SW480 (cell line): ENCODE data around the gene C11orf68.

ENCODE experiments used
- DNase-seq: peaks from one replicate; pipeline ENCODE4 v3.0.0-alpha.2; 2016; ENCODE audit warnings: low spot score

The C11orf68 gene

DNA sequence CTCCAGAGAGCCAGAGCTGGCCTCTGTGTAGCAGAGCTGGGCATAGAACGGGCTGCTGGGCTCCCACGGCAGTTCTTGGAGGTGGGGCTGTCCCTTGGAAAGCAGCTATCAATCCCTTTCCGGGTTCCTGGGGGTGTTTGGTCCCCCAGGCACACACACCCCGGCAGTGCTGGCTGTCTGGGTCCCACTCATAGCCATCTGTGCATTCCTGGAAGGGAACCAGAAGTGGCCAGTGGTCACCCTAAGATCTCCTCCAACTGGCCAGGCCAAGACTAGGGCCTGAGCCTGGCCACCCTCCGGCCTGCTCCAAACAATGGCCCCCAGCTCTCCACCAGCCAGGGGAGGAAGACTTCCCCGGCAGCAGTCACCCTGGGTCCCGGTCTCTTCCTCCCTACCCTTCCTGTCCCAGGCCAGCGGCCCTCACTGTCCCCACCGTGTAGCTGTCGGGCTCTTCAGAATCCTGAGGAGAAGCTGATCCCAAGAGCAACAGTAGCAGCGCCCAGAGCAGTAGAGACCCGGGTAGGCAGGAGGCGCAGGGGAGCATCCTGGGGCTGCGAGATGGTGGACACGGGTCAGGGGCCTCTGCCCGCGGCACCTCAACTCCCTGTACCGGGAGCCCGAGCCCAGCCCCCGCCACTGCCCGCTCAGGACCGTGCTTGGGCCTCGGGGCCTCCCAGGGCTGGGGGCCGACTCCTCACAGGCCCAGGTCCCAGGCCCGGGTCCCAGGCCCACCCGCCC lies 46.9 kb downstream of the C11orf68 start:
- DNase-seq = no peak

DNA sequence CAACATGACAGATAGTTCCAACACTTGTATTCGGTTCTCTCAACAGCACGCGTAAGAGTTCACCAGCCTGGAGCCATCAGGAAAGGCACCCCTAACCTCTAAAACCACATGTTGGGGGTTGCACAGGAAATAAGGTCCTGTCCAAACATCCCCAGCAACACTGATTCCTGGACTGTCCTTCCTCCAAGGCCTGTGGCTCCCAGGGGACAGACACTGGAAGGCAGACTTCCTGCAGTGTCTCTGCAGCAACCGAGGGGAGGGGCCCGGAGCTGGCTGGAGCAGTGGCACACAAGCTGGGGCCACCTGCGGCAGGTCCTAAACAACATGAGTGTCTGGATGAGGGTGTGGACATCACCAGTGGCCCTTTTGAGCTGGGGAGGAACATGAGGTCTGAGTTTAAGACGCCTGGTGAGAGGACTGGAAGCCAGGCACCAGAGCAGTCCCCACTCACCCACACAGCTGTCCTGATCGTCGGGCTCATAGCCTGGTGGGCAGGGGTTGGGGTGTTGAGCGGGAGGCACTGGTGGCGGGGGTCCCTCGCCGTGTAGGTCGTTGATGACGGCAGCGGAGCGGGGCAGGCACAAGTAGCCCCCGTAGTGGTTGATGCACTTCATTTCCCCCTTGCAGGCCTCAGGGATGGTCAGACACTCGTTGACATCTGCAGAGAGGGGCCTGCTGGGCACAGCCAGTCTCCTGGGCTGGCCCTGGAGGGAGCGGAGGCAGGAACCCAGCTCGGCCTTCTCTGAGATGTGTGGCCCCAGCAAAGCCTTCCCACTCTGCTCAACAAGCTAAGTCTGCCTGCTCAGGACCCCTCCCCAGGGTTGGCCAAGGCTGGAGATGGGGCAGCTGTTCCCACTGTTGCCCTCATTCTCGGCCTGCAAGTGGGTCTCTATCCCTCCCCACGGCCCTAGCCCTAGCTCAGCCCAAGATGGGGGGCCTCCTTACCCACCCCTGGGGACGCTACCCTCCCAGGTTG lies 47.9 kb downstream of the C11orf68 start:
- no peak for DNase-seq

DNA sequence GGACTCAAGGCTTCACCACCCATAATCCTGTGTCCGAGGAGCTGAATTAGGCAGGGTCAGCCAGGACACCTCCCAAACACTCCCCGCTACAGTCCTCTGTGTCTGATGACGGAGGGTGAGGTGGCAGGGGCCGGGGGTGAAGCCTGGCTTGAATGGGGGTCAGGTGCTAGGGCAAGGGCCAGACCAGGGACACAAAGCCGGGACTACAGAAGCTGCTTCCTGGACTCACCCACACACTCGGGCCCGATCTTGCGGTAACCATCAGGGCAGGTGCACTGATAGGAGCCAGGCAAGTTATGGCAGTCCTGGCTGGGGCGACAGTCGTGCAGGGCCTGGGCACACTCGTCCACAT lies 48.6 kb downstream of the C11orf68 start:
- no peak for DNase-seq

DNA sequence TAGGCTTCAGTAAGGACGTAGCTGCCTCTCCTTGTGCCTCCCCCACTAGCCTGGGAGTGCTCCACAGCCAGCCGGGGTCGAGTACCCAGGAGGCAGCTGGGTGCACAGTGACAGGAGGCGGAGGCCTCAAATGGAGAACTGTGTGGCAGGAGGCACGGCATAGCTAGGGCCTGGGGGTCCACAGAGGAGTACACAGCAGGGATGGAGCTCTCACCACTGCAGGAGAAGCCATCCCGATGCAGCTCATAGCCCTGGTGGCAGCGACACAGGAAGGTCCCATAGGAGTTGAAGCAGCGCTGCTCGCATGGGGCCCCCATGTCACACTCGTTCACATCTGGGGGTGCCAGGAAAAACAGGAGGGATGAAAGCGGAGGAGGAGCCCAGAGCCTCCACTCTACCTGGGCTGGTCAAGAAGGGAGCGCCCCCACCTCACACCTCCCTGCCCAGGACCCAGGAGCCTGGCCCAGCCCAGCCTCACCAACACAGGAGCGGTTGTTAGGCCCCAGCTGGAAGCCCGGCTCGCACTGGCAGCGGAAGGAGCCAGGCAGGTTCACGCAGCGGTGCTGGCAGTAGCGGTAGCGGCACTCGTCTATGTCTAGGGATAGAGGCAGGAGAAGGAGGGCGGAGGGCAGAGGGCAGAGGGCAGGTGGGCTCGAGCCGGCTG lies 49.1 kb downstream of the C11orf68 start:
- DNase-seq = no peak

DNA sequence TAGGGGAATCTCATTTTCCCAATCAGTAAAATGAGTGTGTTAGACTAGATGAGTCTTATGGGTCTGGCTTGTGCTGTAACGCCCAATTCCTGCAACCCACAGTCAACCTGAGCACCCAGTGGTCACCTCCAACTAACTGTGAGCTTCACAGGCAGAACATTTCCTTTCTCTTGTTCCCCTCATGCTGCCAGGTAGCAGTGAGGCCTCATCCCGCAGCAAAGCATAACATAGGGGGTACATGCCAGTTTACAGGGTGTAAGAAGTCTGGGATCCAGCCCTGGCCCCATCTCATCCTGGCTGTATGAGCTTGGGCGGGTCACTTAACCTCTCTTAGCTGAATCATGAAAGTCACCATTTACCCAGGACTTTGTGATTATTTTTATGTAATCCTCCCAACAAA lies 50.0 kb downstream of the C11orf68 start:
- DNase-seq = no peak

DNA sequence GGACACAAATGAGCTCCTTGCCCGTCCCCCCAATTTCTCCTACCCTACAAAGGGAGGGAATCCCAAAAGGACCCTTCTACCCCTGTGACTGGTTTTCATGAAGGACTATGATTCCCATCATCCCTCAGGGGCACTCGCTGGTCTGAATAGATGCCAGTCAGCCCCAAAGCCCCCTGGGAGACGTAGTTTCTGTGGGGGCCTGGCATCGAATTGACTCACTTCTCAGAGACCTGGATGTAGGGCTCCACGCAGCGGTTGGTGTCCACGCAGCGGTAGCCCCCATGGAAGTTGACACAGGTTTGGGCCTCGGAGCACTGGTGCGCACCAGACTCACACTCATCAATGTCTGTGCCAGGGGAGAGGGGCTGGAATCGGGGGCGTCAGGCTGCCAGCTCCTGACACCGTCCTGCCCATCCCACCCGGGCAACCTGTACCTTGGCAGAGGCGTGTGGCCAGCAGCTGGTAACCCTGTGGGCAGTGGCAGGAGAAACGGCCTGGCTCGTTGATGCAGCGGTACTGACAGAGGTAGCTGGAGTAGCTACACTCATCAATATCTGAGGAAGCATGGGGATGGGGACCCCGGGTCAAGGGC lies 50.7 kb downstream of the C11orf68 start:
- DNase-seq = no peak

DNA sequence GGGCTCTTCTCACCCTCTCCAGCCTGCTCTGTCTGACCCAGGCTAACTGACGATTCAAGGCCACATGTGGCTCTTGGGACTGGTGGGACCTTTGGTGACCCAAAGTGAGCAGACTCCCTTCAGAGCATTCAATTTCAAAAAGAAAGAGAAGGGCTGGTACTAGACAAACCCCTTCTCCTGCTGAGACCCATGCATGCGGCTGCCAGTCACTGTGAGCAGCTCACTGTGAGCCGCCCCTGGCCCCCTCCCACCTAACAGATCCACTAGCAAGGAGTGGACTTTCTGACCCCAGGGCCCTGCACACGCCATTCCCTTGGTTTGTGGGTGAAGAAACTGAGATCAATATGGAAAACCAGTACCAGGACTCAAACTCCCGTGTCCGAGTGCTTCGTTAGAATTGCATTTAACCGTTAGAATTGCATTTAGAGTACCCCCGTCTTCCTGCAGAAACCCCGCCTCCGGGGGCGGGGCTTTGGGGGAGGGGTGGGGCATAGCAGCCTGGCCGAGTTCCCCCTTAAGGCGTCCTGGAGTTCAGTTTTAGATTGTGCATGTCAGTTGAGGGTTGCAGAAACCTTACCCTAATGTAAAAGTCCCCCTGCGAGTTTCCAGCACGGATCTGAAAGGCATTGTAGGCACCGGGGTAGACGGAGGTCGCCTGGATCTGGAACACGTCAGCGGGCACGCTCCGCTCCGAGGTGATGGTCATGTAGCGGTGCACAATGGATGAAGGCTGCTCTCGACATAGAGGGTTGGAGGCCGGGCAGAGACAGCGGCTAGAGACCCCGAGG lies 51.4 kb downstream of the C11orf68 start:
- no peak for DNase-seq
